OCI-LY1 (cell line): Measurements from ENCODE around the gene ACVR1B.

Experiments
- H2AFZ ChIP-seq: fragments of 200-600 bp; sonication (generic), shearing (Covaris generic); 2 replicates; pipeline ENCODE4 v1.6.0; 2014; ENCODE audit warnings: antibody characterized with exemption, mild to moderate bottlenecking, low read length
- H3F3A ChIP-seq: fragments of 200-600 bp; sonication (generic), shearing (Covaris generic); 2 replicates; pipeline ENCODE4 v1.6.0; 2014; ENCODE audit warnings: mild to moderate bottlenecking, antibody characterized with exemption, low read length, moderate library complexity; ENCODE audit not compliant: insufficient read depth
- H3K27ac ChIP-seq: fragments of 200-600 bp; sonication (generic); 2 replicates; pipeline ENCODE4 v1.5.1; 2014; ENCODE audit warnings: low read length, mixed run types, mild to moderate bottlenecking, low read depth; ENCODE audit not compliant: poor library complexity, severe bottlenecking
- H3K27me3 ChIP-seq: fragments of 200-600 bp; sonication (generic); 2 replicates; pipeline ENCODE4 v1.6.0; 2014; ENCODE audit warnings: antibody characterized with exemption, mild to moderate bottlenecking, low read length, moderate library complexity; ENCODE audit not compliant: insufficient read depth
- H3K36me3 ChIP-seq: fragments of 200-600 bp; sonication (generic); 2 replicates; pipeline ENCODE4 v1.6.1; 2014; ENCODE audit warnings: mild to moderate bottlenecking, antibody characterized with exemption, low read length, moderate library complexity, mixed read lengths; ENCODE audit not compliant: insufficient read depth
- H3K4me1 ChIP-seq: fragments of 200-600 bp; sonication (generic); 2 replicates; pipeline ENCODE4 v1.5.1; 2014; ENCODE audit warnings: mild to moderate bottlenecking, low read length, moderate library complexity; ENCODE audit not compliant: insufficient read depth, severe bottlenecking
- H3K4me2 ChIP-seq: fragments of 200-600 bp; sonication (generic), shearing (Covaris generic); 2 replicates; pipeline ENCODE4 v1.6.1; 2014; ENCODE audit warnings: low read length
- H3K4me3 ChIP-seq: fragments of 200-600 bp; sonication (generic); 2 replicates; pipeline ENCODE4 v1.5.1; 2014; ENCODE audit warnings: low read length, low read depth, mild to moderate bottlenecking, mixed read lengths; ENCODE audit not compliant: poor library complexity, severe bottlenecking
- H3K79me2 ChIP-seq: fragments of 200-600 bp; shearing (Covaris generic); 2 replicates; pipeline ENCODE4 v1.6.1; 2016; ENCODE audit warnings: mixed run types, low read length, mixed read lengths; ENCODE audit not compliant: insufficient read depth
- H3K9ac ChIP-seq: fragments of 200-600 bp; sonication (generic), shearing (Covaris generic); 2 replicates; pipeline ENCODE4 v1.6.1; 2014; ENCODE audit warnings: mild to moderate bottlenecking, low read length, mixed read lengths
- H3K9me2 ChIP-seq: fragments of 200-600 bp; sonication (generic), shearing (Covaris generic); 2 replicates; pipeline ENCODE4 v1.6.1; 2014; ENCODE audit warnings: low read depth, mild to moderate bottlenecking, low read length, mixed read lengths
- H3K9me3 ChIP-seq: fragments of 200-600 bp; shearing (Covaris generic); 2 replicates; pipeline ENCODE4 v1.6.1; 2014; ENCODE audit warnings: low read length, mixed read lengths
- H4K20me1 ChIP-seq: fragments of 200-600 bp; sonication (generic), shearing (Covaris generic); 2 replicates; pipeline ENCODE4 v1.6.0; 2016; ENCODE audit warnings: mild to moderate bottlenecking, low read length; ENCODE audit not compliant: insufficient read depth
- EZH2 ChIP-seq: fragments of 200-600 bp; sonication (generic), shearing (Covaris generic); IDR thresholded peaks from 2 replicates; pipeline ENCODE4 v1.8.0; 2017; ENCODE audit warnings: borderline replicate concordance, mixed run types, mild to moderate bottlenecking, antibody characterized with exemption, low read length, moderate library complexity, mixed read lengths
- TF ChIP-seq, protein P1 (sequence below): fragments of 200-600 bp; sonication (generic), shearing (Covaris generic); IDR thresholded peaks from 2 replicates; pipeline ENCODE4 v1.5.1; 2017; ENCODE audit warnings: mild to moderate bottlenecking, antibody characterized with exemption, low read length, moderate library complexity, mixed read lengths

ACVR1B gene

DNA sequence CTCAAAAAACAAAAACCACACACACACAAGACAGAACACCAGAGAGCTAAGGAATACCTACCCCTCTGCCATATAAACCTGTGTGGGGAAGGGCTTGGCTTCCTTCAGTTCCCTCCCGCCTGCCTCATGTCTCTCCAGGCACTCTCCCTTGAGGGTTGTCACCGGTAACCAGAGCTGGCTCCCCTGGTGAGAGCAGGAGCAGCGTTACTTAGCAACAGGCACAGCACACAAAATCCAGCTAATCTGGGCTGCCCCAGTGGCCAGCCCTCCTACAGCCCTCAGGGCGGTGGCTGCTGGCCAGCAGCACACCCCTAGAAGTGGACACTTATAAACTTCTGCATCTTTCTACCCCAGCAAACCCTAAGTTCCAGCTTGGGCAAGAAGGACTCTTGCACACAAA, 78.2 kb downstream of the ACVR1B start:
- H3K36me3 ChIP-seq: no peaks in the 10 kb centered on the region
- H3K27ac ChIP-seq: no peak overlapping the region
- H3K4me3 ChIP-seq: no peak overlapping the region
- no peaks in the 10 kb centered on the region for H4K20me1 ChIP-seq
- H3K4me2 ChIP-seq: no peak overlapping the region
- no peaks in the 10 kb centered on the region for H3K79me2 ChIP-seq
- 0 out of 2 replicates have a peak, but pooled peaks cover 5% of the 10 kb centered on the region for H3K27me3 ChIP-seq
- H3F3A ChIP-seq: peaks cover 4% of the 10 kb centered on the region; the same call in 1 of the 2 replicates
- no peak overlapping the region for H3K9ac ChIP-seq
- H3K4me1 ChIP-seq: peaks cover 30% of the 10 kb centered on the region
- no peak overlapping the region for H2AFZ ChIP-seq
- H3K9me3 ChIP-seq: no peaks in the 10 kb centered on the region
- no peaks in the 10 kb centered on the region for H3K9me2 ChIP-seq
- TF ChIP-seq, protein P1, sequence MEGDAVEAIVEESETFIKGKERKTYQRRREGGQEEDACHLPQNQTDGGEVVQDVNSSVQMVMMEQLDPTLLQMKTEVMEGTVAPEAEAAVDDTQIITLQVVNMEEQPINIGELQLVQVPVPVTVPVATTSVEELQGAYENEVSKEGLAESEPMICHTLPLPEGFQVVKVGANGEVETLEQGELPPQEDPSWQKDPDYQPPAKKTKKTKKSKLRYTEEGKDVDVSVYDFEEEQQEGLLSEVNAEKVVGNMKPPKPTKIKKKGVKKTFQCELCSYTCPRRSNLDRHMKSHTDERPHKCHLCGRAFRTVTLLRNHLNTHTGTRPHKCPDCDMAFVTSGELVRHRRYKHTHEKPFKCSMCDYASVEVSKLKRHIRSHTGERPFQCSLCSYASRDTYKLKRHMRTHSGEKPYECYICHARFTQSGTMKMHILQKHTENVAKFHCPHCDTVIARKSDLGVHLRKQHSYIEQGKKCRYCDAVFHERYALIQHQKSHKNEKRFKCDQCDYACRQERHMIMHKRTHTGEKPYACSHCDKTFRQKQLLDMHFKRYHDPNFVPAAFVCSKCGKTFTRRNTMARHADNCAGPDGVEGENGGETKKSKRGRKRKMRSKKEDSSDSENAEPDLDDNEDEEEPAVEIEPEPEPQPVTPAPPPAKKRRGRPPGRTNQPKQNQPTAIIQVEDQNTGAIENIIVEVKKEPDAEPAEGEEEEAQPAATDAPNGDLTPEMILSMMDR: no peak
- no peak for TF ChIP-seq EZH2

DNA sequence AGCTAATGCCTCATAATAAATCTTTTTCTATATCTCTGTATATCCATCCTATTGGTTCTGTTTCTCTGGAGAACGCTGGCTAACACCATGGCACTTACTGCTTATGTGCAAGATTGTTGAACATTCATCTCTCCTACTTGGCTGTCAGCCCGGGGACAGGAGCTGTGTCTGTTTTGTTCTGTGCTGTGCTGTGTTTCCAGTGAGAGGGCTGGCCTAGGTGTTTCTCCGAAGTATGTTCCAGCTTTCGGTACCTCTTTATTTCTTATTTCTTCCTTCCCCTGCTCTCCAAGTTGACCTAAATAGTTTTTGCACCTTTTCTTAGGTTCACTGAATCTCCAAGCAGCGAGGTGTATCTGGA, 80.9 kb downstream of the ACVR1B start:
- Histone ChIP-seq H3K27ac (no peak overlapping the region), H3K4me2 (peak overlapping the region; percentile 86), H3K9me2 (no peaks in the 10 kb centered on the region), H3K79me2 (no peaks in the 10 kb centered on the region), H2AFZ (no peak overlapping the region), H3K36me3 (no peaks in the 10 kb centered on the region), H3K9ac (no peak overlapping the region; the same call in 1 of the 2 replicates), H3K9me3 (no peaks in the 10 kb centered on the region), H3K4me1 (peaks cover 18% of the 10 kb centered on the region), H3F3A (peaks cover 4% of the 10 kb centered on the region; the same call in 1 of the 2 replicates), H3K27me3 (peaks cover 11% of the 10 kb centered on the region; the same call in 1 of the 2 replicates), H4K20me1 (no peaks in the 10 kb centered on the region), H3K4me3 (peak overlapping the region; percentile 62)
- TF ChIP-seq EZH2: no peak
- TF ChIP-seq, protein P1: no peak

DNA sequence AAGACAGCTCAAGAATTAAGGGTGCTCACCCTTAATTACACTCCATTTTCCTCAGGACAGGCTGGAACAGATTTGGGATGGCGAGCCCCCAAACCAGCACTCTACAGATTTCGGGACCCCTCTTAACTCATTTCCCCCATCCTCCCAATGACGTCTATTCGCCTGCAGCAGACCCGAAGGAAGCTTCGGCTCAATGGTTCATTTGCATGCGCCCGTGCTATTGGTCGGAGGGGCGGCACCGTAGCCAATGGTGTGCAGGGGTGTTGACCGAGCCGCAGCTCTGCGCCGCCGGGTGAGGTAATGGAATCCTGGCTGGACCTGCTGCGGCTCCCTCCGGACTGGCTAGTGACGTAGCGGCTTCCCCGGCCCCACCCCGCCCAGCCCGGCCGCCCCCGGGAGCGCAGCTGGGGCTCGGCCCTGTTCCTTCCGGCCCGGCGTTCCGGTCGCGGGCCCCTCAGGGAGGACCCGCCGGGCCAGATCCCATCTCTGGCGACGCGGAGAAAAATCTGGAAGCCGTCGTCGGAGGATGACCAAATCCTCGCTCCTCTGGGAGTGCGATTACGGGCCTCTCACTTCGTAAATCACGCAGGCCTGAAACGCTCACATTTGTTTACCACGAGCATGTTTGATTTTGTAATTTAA, 81.4 kb downstream of the ACVR1B start:
- Histone ChIP-seq H3K27me3 (peaks cover 11% of the 10 kb centered on the region; the same call in 1 of the 2 replicates), H3K9me2 (no peaks in the 10 kb centered on the region), H3K27ac (no peak overlapping the region), H3F3A (peaks cover 4% of the 10 kb centered on the region; the same call in 1 of the 2 replicates), H3K4me2 (peak overlapping the region; percentile 86), H3K79me2 (no peaks in the 10 kb centered on the region), H3K4me3 (peak overlapping the region; percentile 62), H3K9ac (peak overlapping the region; percentile 57), H3K4me1 (peaks cover 21% of the 10 kb centered on the region), H4K20me1 (no peaks in the 10 kb centered on the region), H3K9me3 (no peaks in the 10 kb centered on the region), H3K36me3 (no peaks in the 10 kb centered on the region), H2AFZ (no peak overlapping the region)
- TF ChIP-seq, protein P1: no peak
- TF ChIP-seq EZH2: no peak
